Measurements from ENCODE around the gene PPARA. TPM values are rescaled to one million over a fixed set of nuclear protein-coding genes. Genes with fewer than 3 reads are reported as not detected.
A peak's percentile ranks its signal among the peaks of the same experiment; 100 is the strongest.

The PPARA gene
- total RNA-seq, 1 donor from 2014 or later: 13.0 TPM

DNA sequence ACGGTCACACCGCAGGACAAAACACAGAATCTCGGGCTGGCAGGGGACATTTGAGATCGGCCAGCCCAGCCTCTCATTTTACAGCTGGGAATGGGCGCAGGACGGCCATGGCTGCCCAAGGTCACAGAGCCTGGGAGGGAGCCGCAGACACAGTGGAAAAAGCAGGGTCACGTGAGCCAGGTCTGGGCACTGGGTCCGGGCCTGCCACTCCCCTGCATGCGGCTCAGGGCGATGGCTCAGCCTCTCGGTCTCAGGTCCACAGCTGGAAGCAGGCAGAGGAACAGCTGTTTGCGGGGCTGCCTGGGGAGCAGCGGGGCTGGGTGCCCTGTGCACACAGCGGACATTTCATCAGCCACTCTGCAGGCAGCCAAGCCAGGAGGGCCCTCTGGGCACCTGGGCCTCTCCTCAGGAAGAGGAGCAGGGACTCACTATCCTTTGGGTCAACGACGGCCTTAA is 10.4 kb upstream of the PPARA start:
- intact Hi-C loops (cut with micrococcal nuclease): no loop called here
- Mint-ChIP-seq H3K27ac (no peak overlapping the region), H3K4me3 (no peak overlapping the region), H3K36me3 (ENCODE audit: low read depth) (no peaks in the 10 kb centered on the region), H3K9me3 (no peaks in the 10 kb centered on the region), H3K4me1 (no peaks in the 10 kb centered on the region), H3K27me3 (peaks cover 6% of the 10 kb centered on the region)
- no peak for DNase-seq

DNA sequence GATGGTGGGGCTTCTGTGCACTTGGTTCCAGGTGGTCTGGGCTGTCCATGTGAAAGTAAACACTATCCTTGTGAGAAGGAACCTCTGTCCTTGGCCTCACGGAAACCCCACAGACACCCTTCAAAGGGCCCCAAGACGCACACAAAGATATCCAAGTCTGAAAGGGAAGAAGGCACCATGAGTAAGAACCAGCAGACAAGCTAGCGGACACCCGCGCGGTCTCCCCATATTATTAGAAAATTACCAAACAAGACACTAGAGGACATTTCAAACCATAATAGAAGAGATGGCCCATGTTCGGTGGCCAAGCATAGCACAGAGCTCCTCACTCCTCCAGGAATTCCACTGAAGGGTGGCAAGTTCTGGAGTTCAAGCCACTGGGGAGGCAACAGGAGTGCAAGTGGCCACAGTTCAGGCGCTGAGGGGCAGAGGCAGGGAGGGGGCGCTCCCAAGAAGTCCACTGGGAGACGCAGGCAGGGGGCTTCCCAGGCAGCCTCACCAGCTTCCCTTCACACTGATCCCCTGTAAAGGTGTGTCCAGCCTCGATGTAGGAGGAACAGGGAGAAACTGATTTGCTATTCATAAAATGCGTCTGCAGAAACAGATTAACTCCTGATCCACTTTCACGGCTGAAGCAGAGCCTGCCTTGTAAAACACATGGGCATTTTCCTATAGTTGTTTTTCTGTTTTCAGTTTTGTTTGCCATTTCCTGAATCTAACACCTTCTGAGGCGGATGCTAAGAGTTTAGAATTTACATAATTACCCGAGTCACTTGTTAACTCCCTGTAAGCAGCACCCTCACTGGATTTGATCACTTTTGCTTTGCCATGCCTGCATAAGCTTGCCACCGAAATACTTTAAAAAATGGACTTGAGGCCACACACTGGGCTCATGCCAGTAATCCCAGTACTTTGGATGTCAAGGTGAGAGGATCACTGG is 9.1 kb upstream of the PPARA start:
- Mint-ChIP-seq H3K9me3 (no peaks in the 10 kb centered on the region), H3K4me3 (no peak overlapping the region), H3K4me1 (no peaks in the 10 kb centered on the region), H3K27ac (no peak overlapping the region), H3K27me3 (peaks cover 12% of the 10 kb centered on the region), H3K36me3 (ENCODE audit: low read depth) (no peaks in the 10 kb centered on the region)
- no peak for DNase-seq
- intact Hi-C loops (cut with micrococcal nuclease): no loop called here

DNA sequence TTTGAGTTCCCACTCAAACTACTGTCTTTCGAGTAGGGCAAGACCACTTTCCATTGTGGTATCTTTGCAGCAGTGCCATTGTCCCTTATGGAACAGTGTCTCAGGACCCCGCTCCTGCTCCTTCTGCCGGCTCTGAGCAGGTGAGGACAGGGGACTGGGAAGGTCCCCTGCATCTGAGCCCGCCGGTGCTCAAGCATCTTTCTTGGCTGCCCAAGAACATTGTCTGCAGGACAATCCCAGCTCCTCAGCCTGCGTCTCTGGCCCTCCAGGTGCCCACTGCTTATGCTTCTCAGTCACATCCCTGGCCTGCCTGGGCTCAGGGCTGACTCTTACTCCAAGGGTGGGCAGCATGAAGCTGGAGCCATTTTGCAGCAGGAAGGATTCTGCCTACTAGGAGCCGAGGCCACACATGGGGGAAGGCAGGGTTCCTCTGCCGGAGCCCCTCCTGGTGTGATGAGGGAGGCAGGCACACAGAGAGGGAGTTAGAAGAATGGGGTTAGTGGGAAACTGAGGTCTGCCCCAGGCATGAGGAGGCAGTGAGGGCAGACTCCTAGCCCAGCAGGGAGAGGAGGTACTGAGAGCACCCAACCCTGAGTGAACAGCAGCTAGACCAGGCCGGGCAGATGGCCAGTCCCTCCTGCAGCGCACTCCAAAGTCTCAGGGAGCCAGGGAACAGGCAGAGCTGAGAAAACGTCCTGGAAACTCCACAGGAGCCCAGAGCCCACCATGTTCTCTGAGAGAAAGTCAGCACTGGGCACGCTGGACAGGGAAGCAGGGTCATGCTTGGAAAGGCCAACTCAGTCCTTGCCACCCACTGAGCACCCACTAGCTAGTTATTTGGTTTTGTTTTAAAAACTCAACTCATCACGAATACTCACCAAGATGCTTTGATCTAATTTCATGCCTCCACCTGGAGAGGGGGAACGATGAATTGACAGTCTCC is 7.5 kb upstream of the PPARA start:
- Mint-ChIP-seq H3K4me3 (no peak overlapping the region), H3K36me3 (ENCODE audit: low read depth) (no peaks in the 10 kb centered on the region), H3K27me3 (peaks cover 19% of the 10 kb centered on the region), H3K9me3 (no peaks in the 10 kb centered on the region), H3K4me1 (no peaks in the 10 kb centered on the region), H3K27ac (no peak overlapping the region)
- intact Hi-C loops (cut with micrococcal nuclease): no loop called here
- DNase-seq: no peak

DNA sequence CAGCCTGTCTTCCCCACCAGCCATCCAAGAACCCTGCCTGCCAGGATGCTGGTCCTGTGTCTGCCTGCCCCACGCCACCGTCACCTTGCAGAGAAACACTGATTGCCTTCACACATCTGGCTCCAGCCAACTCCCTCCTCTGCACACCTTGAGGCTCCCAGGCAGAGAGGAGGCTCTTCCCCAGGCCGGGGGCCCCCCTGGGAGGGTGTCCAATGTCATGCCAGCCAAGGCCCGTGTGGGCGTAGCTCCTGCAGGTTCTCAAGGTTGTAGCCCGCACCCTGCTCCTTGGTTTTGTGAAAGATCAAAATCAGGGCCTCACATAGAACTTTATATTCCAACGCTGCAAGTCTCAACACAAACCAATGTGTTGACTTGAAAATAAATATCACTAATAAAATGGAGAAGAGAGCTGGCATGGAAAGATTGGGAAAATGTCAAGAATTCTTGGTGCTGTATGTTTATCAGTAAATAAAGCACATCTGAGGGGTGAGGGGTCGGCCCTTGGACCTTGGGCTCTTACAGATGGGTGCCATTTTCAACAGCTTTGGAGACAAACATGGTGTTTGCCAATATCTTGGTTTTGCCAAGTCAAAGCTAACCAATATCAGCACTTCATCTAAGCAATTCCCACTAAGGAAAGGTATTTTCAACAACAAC is 6.7 kb upstream of the PPARA start:
- DNase-seq: no peak
- intact Hi-C loops (cut with micrococcal nuclease): no loop called here
- H3K4me1 Mint-ChIP-seq: no peaks in the 10 kb centered on the region

DNA sequence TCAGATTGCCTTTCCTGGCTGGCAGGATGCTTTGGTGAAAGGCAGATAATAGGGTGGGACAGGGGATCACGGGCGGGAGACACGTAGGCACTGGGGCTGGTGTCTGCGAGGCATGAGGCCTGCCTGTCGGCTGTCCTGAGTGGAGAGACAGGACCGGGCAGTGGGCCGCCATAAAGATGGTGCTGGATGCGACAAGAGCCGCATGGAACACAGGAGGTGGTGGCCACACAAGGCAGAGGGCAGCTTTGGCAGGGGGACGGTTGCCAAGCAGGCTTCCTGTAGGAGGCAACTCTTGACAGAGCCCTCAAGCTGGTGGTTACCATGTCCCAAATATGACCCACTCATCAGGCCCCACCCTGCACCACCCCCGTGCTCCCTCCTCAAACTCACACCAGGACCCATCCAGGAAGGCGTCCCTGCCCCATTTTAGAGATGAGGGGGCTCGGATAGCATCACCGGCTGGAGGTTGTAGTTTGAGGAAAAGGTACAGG is 4.9 kb upstream of the PPARA start:
- intact Hi-C loops (cut with micrococcal nuclease): no loop called here
- no peak for DNase-seq
- Mint-ChIP-seq H3K36me3 (ENCODE audit: low read depth) (no peaks in the 10 kb centered on the region), H3K9me3 (no peaks in the 10 kb centered on the region), H3K4me1 (peaks cover 8% of the 10 kb centered on the region), H3K4me3 (no peak overlapping the region), H3K27ac (no peak overlapping the region), H3K27me3 (peaks cover 38% of the 10 kb centered on the region)

More for the DNA sequence above, 6.7 kb upstream of the PPARA start:
- Mint-ChIP-seq H3K27ac (no peak overlapping the region), H3K4me3 (no peak overlapping the region), H3K36me3 (ENCODE audit: low read depth) (no peaks in the 10 kb centered on the region), H3K27me3 (peaks cover 27% of the 10 kb centered on the region), H3K9me3 (no peaks in the 10 kb centered on the region)

DNA sequence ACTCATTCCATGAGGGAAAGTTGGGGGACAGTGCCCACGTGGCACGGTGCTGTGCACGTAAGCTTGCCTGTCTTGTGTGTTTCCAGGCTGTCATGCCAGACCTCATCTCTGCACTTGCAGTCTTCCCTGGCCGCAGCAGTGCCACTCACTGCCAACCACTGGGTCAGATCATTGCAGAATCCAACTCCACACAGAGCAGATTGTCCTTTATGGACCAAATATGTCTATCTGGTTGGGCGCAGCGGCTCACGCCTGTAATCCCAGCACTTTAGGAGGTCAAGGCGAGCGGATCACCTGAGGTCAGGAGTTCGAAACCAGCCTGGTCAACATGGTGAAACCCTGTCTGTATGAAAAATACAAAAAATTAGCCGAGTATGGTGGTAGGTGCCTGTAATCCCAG is 4.4 kb upstream of the PPARA start:
- no peak for DNase-seq
- Mint-ChIP-seq H3K4me3 (no peak overlapping the region), H3K27ac (no peak overlapping the region), H3K27me3 (peaks cover 38% of the 10 kb centered on the region), H3K36me3 (ENCODE audit: low read depth) (no peaks in the 10 kb centered on the region), H3K9me3 (no peaks in the 10 kb centered on the region), H3K4me1 (peaks cover 8% of the 10 kb centered on the region)
- intact Hi-C loops (cut with micrococcal nuclease): no loop called here

DNA sequence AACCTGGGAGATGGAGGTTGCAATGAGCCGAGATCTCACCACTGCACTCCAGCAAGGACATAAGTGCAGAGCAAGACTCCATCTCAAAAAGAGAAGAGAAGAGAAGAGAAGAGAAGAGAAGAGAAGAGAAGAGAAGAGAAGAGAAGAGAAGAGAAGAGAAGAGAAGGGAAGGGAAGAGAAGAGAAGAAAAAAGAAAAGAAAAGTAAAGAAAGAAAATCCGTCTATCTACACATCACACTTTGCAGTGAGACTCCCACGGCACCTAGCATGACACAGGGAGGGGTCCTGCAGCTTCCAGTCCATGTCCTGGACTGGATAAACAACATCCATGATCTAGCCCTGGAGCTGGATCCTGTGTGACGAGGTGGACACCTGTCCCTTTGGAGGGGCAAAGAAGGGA is 4.0 kb upstream of the PPARA start:
- DNase-seq: no peak
- intact Hi-C loops (cut with micrococcal nuclease): no loop called here
- H3K27ac Mint-ChIP-seq: no peak overlapping the region
- peaks cover 38% of the 10 kb centered on the region for H3K27me3 Mint-ChIP-seq
- no peak overlapping the region for H3K4me3 Mint-ChIP-seq
- H3K4me1 Mint-ChIP-seq: peaks cover 8% of the 10 kb centered on the region
- H3K9me3 Mint-ChIP-seq: no peaks in the 10 kb centered on the region
- H3K36me3 Mint-ChIP-seq (ENCODE audit: low read depth): no peaks in the 10 kb centered on the region

DNA sequence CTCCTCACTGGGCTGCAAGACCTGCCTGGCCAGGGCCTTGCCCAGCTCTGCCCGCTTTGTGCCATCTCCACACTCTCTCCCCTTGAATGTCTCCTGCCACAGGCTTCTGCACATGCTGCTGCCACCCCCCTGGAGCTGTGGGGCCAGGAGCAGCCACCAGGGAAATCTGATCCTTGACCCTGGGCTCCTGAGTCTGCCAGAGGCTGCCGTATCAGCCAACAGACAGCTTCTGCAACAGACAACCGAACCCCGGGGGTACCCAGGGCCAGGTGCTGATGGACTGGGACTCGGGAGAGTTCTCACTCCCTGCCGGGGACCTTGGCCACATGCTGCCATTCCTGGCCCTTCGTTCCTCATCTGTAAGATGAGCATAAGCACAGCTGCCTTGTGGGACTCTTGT is 3.3 kb upstream of the PPARA start:
- Mint-ChIP-seq H3K4me3 (no peak overlapping the region), H3K27me3 (peaks cover 38% of the 10 kb centered on the region), H3K36me3 (ENCODE audit: low read depth) (peaks cover 2% of the 10 kb centered on the region), H3K4me1 (peaks cover 10% of the 10 kb centered on the region), H3K27ac (no peak overlapping the region), H3K9me3 (no peaks in the 10 kb centered on the region)
- intact Hi-C loops (cut with micrococcal nuclease): no loop called here
- no peak for DNase-seq

DNA sequence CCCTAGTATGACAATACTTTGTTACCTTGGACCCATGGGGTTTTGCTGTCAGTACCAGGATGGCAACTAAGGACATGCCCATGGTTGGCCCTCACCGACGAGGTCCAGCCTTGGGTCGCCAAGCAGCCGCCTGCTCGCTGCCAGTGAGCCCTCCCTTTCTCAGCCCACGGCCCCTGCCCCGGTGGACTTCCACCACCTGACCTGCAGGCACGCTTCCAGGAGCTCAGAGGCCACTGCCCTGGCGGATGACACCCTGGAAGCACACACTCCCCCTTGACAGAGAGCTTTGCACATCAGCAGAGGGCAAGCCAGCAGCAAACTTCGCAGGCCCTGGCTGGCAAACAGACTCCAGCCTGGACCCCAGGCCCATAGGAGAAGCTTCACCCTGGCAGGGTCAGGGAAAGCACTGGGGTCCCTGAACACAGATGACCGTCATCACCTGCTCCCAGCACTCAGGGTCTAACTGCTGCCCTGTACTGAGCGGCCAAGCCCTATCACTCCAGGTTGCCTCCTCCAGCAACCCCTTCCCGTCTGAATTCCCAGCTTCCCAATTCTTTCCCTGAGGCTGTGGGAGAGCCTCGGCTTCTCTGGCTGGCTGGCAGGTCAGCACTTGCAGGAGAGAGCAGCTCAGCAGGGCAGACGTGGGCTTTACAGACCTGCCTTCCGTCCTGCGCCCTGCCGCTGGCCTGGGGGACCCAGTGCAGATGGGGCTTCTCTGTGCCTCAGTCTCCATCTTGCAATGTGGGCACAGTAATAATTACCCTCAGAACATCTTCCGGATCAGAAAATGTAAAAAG is 2.7 kb upstream of the PPARA start:
- peaks cover 13% of the 10 kb centered on the region for H3K4me1 Mint-ChIP-seq

DNA sequence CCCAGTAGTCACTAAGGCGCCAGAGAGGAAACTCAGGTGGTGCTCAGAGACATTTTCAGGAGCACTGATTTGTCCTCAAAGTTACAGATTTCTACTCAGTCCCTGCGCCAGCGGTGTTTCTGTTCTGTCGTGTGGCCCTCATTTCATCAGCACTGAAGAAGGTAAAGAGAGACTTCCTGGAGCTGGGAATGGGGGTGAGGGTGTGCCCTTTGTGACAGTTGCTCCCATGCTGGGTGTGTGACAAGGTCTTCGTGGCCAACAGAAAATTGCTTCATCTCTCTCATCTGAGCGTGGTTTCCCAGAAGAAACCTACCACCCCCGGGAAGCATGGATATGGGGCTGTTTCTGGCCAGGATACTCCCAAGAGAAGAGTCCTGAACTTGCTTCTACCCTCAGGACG is 2.0 kb upstream of the PPARA start:
- no peak for DNase-seq
- intact Hi-C loops (cut with micrococcal nuclease): no loop called here
- peaks cover 8% of the 10 kb centered on the region for H3K36me3 Mint-ChIP-seq (ENCODE audit: low read depth)
- H3K9me3 Mint-ChIP-seq: no peaks in the 10 kb centered on the region
- no peak overlapping the region for H3K27ac Mint-ChIP-seq
- H3K27me3 Mint-ChIP-seq: peaks cover 38% of the 10 kb centered on the region
- no peak overlapping the region for H3K4me3 Mint-ChIP-seq
- peaks cover 13% of the 10 kb centered on the region for H3K4me1 Mint-ChIP-seq

More for the DNA sequence above, 2.7 kb upstream of the PPARA start:
- intact Hi-C loops (cut with micrococcal nuclease): no loop called here
- Mint-ChIP-seq H3K36me3 (ENCODE audit: low read depth) (peaks cover 6% of the 10 kb centered on the region), H3K9me3 (no peaks in the 10 kb centered on the region), H3K27ac (no peak overlapping the region), H3K4me3 (no peak overlapping the region), H3K27me3 (peaks cover 38% of the 10 kb centered on the region)
- no peak for DNase-seq

DNA sequence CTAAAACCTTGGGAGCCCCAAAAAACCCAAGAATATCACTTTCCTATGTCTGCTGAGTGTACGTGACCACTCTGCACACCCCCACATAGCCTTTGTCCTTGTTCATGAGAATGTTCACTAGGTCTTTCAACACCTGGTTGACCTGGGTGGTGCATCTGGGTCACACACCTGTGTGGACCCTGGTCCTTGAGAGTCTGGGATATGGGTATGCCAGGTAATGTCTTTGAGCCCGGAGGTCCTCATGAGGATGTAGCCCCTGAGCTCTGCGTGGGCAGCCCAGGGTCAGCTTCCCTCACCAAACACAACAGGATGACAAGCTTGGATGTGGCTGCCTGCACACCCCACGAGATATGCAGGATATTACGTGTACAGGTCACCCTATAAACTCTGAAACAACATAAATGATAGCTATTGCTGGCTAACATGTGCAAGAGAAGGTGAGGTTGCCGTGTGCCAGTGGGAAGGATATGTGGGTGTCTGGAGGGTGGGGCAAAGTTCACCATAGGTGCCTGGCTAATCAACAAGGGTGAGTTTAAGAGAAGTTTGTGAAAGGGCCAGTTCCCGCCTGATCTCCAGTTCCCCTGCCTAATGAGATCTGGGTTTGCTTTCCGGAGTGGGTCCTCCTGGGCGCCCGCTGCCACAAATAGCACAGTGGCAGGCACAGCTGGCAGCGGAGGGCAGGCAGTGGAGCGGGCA is 1.4 kb upstream of the PPARA start:
- DNase-seq: no peak
- peaks cover 10% of the 10 kb centered on the region for H3K36me3 Mint-ChIP-seq (ENCODE audit: low read depth)
- peaks cover 35% of the 10 kb centered on the region for H3K27me3 Mint-ChIP-seq
- H3K27ac Mint-ChIP-seq: peak overlapping the region; percentile 32
- peak overlapping the region; percentile 84 for H3K4me3 Mint-ChIP-seq
- peaks cover 13% of the 10 kb centered on the region for H3K4me1 Mint-ChIP-seq
- intact Hi-C loops (cut with micrococcal nuclease): no loop called here
- no peaks in the 10 kb centered on the region for H3K9me3 Mint-ChIP-seq

DNA sequence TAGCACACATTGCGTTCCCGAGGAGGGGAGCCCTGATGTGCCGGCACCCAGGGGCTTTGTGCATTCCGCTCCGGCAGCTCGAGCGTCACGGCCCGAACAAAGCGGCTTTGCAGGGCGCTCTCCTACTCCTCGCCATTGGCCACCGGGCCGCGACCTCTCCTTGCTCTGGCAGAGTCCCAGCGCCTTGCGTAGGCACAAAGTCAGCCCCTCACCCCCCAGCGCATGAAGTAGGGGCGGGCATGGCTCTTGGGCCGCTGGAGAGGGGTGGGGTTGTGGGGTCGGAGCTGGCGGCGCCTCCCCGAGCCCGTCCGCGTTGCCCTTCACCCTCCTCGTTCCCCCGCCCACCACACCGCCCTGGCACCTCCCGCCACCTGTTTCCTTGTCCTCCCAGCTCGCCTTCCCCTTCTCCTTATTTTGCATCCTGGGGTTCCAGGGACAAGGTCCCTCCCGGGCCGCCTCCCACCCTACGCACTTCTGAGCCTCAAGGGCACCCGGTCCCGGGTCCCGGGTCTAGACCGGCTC is 753 bp upstream of the PPARA start:
- intact Hi-C loops (cut with micrococcal nuclease): loop anchor here (5.0 kb wide), 3 partner anchors 103 to 148 kb away; partner anchors contain the start of genes CDPF1, GTSE1 and TTC38
- H3K36me3 Mint-ChIP-seq (ENCODE audit: low read depth): peaks cover 10% of the 10 kb centered on the region
- peaks cover 13% of the 10 kb centered on the region for H3K4me1 Mint-ChIP-seq
- peak overlapping the region; percentile 84 for H3K4me3 Mint-ChIP-seq
- peak; percentile 79 for DNase-seq
- peaks cover 35% of the 10 kb centered on the region for H3K27me3 Mint-ChIP-seq
- H3K9me3 Mint-ChIP-seq: no peaks in the 10 kb centered on the region
- H3K27ac Mint-ChIP-seq: no peak overlapping the region

Measured in activated CD4-positive, alpha-beta T cell treated with anti-CD3 and anti-CD28 coated beads, Interleukin-2, amount 10 ng/mL, durations not matched to agents 24 days and 14 days (primary cell).